SJCRH30 (cell line): Measurements from ENCODE around the gene MANBA. TPM values are rescaled to one million over a fixed set of nuclear protein-coding genes. Genes with fewer than 3 reads are reported as not detected.

ENCODE experiments used
- DNase-seq, 2 experiments: peaks; one replicate each; pipeline ENCODE4 v3.0.0-alpha.2; 2015 to 2020
- H3K27ac ChIP-seq: fragments of 250-450 bp; sonication (Bioruptor Pico); 2 replicates; pipeline ENCODE4 v1.5.1; 2020; ENCODE audit warnings: mild to moderate bottlenecking, moderate library complexity
- H3K27me3 ChIP-seq: fragments of 250-450 bp; sonication (Bioruptor Pico); 2 replicates; pipeline ENCODE4 v1.5.1; 2020; ENCODE audit warnings: mild to moderate bottlenecking, moderate library complexity
- H3K36me3 ChIP-seq: fragments of 250-450 bp; sonication (Bioruptor Pico); 2 replicates; pipeline ENCODE4 v1.5.1; 2020; ENCODE audit warnings: mild to moderate bottlenecking, moderate library complexity
- H3K4me1 ChIP-seq: fragments of 250-450 bp; sonication (Bioruptor Pico); 2 replicates; pipeline ENCODE4 v1.5.1; 2020; ENCODE audit warnings: mild to moderate bottlenecking, moderate library complexity
- H3K4me3 ChIP-seq: fragments of 250-450 bp; sonication (Bioruptor Pico); 2 replicates; pipeline ENCODE4 v1.5.1; 2020; ENCODE audit warnings: mild to moderate bottlenecking, moderate library complexity
- H3K9me3 ChIP-seq: fragments of 250-450 bp; sonication (Bioruptor Pico); replicated peaks from 2 replicates; pipeline ENCODE4 v1.5.1; 2020; ENCODE audit warnings: mild to moderate bottlenecking, moderate library complexity
- total RNA-seq: library from RNA; depleted of rRNA; stranded (reverse); fragments of >200 nt; shearing (Covaris generic); gene quantifications from 2 replicates; pipeline ENCODE4 v1.2.3, GENCODE V29; 2014

The MANBA gene
- total RNA-seq, 1 experiment from 2014 or later = 14.1 TPM

DNA sequence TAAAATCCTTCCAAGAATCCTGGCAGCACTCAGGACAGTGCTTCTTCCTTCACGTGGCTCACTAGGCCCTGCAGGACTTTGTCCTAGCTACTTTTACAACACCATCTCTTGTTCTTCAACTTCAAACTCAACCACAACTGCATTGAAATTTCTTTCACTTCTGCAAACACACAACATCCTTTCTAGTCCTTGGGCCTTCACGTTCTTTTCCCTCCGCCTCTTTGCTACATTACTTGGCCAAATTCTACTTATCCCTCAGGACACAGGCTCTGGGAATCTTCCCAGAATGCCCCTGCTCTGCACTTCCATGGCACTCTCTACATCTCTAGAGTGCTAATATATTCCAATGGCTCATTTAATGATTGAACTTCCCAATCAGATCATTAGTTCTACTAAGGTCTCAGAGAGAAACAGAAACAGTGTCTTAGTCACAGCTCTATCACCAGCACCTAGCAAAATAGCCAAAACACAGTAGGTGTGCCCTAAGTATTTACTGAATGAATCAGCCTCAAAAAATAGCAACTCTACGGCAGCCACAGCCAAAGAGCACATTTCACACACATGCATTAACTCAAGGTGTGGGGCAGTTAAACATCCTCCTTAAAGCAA is 73.3 kb downstream of the MANBA start:
- no peak for DNase-seq

DNA sequence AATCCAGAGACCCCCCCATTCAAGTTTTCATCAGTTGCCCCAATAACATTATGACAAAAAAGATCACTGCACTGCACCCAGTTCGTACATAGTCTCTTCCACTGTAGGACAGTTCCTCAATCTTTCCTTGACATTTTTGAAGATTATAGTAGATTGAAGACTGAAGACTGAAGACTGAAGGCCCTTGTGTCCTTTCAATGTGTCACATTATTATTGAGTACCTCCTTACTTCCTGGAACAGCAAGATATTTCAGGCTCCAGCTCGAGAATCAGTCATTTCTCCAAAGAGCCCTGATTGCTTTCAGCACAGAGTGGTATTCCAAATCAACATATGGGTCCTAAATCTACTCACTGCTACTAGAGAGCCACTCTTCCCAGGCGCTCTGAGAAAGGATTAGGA is 75.0 kb downstream of the MANBA start:
- H3K27me3 ChIP-seq = no peaks in the 10 kb centered on the region
- DNase-seq = no peak
- H3K36me3 ChIP-seq = no peaks in the 10 kb centered on the region
- H3K4me1 ChIP-seq = no peaks in the 10 kb centered on the region
- H3K4me3 ChIP-seq = no peak overlapping the region
- no peak overlapping the region for H3K27ac ChIP-seq
- H3K9me3 ChIP-seq = no peaks in the 10 kb centered on the region

More for the DNA sequence above, 73.3 kb downstream of the MANBA start:
- H3K4me3 ChIP-seq = no peak overlapping the region
- H3K27me3 ChIP-seq = no peaks in the 10 kb centered on the region
- H3K27ac ChIP-seq = no peak overlapping the region
- no peaks in the 10 kb centered on the region for H3K4me1 ChIP-seq
- H3K36me3 ChIP-seq = no peaks in the 10 kb centered on the region
- H3K9me3 ChIP-seq = no peaks in the 10 kb centered on the region

DNA sequence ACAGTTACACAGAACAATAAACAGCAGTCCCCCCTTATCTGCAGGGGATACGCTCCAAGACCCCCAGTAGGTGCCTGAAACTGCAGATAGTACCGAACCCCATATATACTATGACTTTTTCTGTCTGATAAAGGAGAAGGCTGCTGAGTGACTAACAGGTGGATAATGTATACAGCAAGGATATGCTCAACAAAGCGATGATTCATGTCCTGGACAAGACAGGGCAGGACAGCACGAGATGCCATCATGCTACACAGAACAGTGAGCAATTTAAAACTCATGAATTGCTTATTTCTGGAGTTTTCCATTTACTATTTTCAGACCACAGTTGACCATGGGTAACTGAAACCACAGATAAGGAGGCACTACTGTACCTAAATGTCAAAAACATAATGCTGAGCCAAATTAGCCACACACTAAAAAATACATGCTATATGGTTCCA is 76.1 kb downstream of the MANBA start:
- DNase-seq = no peak
- H3K4me3 ChIP-seq = no peak overlapping the region
- H3K27me3 ChIP-seq = no peaks in the 10 kb centered on the region
- H3K27ac ChIP-seq = no peak overlapping the region
- H3K4me1 ChIP-seq = no peaks in the 10 kb centered on the region
- no peaks in the 10 kb centered on the region for H3K9me3 ChIP-seq
- no peaks in the 10 kb centered on the region for H3K36me3 ChIP-seq

DNA sequence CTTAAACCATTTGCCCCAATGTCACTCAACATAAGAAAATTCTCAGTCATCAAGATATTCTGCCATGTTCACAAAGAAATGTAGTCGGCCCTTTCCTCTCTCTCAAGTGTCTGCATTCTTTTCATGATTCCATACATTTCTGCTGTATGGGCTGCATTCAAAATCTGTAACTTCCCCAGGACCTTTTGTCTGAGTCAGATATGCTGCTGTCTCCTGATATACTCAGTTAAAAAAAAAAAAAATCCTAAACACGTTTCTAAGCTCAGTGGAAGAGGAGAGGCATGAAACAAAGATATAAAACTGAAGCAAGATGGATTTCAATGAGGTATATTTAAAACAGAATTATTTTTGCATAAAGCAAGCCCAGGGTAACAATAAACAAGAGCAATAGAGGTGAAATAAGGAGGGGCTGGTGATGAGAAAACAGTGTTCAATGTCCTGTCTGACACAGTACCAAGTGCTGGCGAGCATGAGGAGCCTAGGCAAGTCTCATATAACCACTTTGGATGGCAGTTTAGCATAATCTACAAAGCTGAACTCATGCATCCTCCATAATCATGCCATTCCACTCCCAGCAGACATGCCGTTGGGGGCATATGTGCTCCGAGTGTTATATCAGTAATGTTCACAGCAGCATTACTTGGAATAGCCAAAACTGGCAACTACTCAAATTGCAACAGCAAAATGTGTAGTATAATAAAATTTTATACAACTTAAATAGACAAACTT is 76.7 kb downstream of the MANBA start:
- no peak overlapping the region for H3K27ac ChIP-seq
- H3K36me3 ChIP-seq = no peaks in the 10 kb centered on the region
- H3K9me3 ChIP-seq = no peaks in the 10 kb centered on the region
- no peak for DNase-seq
- H3K4me3 ChIP-seq = no peak overlapping the region
- no peaks in the 10 kb centered on the region for H3K4me1 ChIP-seq
- no peaks in the 10 kb centered on the region for H3K27me3 ChIP-seq

- H3K4me3 ChIP-seq = no peak overlapping the region
- no peaks in the 10 kb centered on the region for H3K9me3 ChIP-seq
- no peak for DNase-seq
- no peaks in the 10 kb centered on the region for H3K27me3 ChIP-seq
- H3K27ac ChIP-seq = no peak overlapping the region
- H3K4me1 ChIP-seq = no peaks in the 10 kb centered on the region
- no peaks in the 10 kb centered on the region for H3K36me3 ChIP-seq
Observed at GRCh38 chr4:102678695-102679335, 82.0 kb downstream of the MANBA start.

DNA sequence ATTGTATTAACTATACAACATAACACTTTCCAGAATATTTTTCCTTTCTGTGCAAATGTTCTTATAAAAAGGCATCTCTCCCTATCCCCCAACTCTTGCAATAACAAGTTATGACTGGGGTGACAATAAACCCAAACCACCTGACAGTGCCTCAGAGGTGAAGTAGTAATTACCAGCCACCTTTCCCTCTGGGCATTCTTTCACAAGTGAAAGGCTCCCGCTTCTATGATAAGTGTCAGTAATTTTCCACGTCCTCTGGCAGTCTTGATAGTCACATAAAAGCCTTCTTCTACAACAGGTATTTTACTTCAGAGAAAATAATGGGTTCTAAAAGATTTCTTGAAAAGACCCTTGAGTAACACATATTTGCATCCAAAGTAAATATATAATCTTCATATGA is 82.7 kb downstream of the MANBA start:
- Histone ChIP-seq H3K4me1 (no peaks in the 10 kb centered on the region), H3K4me3 (no peak overlapping the region), H3K27me3 (no peaks in the 10 kb centered on the region), H3K9me3 (no peaks in the 10 kb centered on the region), H3K36me3 (no peaks in the 10 kb centered on the region), H3K27ac (no peak overlapping the region)
- no peak for DNase-seq

DNA sequence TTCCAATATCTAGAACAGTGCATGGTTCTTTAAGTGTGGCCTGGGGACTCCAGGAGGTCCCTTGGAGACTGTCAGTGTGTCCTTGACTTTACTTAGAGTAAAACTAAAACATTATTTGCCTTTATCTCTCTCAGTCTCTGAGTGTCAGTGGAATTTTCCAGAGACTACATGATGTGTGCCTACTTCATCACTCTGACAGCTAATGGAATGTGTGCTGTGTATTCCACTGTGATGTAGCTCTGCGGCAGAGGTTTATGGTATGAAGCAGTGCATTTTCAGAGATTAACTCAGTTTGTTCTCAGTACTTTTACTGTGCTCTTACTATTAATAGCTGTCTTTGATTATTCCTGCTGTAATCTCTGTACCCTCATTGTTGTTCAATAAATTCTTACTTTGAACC is 85.6 kb downstream of the MANBA start:
- Histone ChIP-seq H3K4me1 (no peaks in the 10 kb centered on the region), H3K36me3 (no peaks in the 10 kb centered on the region), H3K27ac (no peak overlapping the region), H3K27me3 (no peaks in the 10 kb centered on the region), H3K4me3 (no peak overlapping the region), H3K9me3 (no peaks in the 10 kb centered on the region)
- DNase-seq = no peak

GRCh38 chr4:102667001-102667400 is 93.8 kb downstream of the MANBA start:
- Histone ChIP-seq H3K9me3 (no peaks in the 10 kb centered on the region), H3K4me3 (no peak overlapping the region), H3K4me1 (peaks cover 31% of the 10 kb centered on the region), H3K27ac (no peak overlapping the region), H3K36me3 (0 out of 2 replicates have a peak, but pooled peaks cover 3% of the 10 kb centered on the region), H3K27me3 (no peaks in the 10 kb centered on the region)
- no peak for DNase-seq

DNA sequence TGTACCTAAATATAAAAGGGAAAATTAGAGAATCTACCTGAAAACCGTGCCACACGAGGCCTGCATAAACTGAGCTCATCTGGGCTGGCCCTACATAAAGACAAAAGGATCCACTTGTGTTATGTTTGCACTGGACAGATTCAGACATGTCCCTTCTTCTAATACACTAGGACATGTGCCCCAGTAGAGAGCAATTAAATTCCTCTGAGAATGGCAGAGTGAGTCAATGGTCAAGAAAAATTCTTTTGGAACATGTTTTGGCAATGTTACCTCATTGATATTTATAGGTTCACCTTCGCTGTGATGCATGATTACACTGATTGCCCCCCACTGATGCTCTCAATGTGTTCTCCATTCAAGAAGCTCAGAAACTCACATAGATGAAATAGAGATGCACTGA is 95.2 kb downstream of the MANBA start:
- H3K27ac ChIP-seq = peak overlapping the region; percentile 10; the same call in 1 of the 2 replicates
- 0 out of 2 replicates have a peak, but pooled peaks cover 5% of the 10 kb centered on the region for H3K36me3 ChIP-seq
- no peak overlapping the region for H3K4me3 ChIP-seq
- H3K9me3 ChIP-seq = no peaks in the 10 kb centered on the region
- DNase-seq = no peak
- H3K4me1 ChIP-seq = peaks cover 31% of the 10 kb centered on the region
- no peaks in the 10 kb centered on the region for H3K27me3 ChIP-seq

- no peaks in the 10 kb centered on the region for H3K27me3 ChIP-seq
- no peak overlapping the region for H3K4me3 ChIP-seq
- peak in 1 of 2 experiments; percentile 26 for DNase-seq
- peaks cover 31% of the 10 kb centered on the region for H3K4me1 ChIP-seq
- H3K27ac ChIP-seq = peak overlapping the region; percentile 35
- 0 out of 2 replicates have a peak, but pooled peaks cover 2% of the 10 kb centered on the region for H3K36me3 ChIP-seq
- no peaks in the 10 kb centered on the region for H3K9me3 ChIP-seq
Observed at GRCh38 chr4:102663073-102663472, 97.7 kb downstream of the MANBA start.

GRCh38 chr4:102657206-102657605 is 103.6 kb downstream of the MANBA start:
- H3K9me3 ChIP-seq = no peaks in the 10 kb centered on the region
- no peaks in the 10 kb centered on the region for H3K27me3 ChIP-seq
- no peaks in the 10 kb centered on the region for H3K4me1 ChIP-seq
- no peak for DNase-seq
- 0 out of 2 replicates have a peak, but pooled peaks cover 2% of the 10 kb centered on the region for H3K36me3 ChIP-seq
- H3K4me3 ChIP-seq = no peak overlapping the region
- H3K27ac ChIP-seq = no peak overlapping the region

DNA sequence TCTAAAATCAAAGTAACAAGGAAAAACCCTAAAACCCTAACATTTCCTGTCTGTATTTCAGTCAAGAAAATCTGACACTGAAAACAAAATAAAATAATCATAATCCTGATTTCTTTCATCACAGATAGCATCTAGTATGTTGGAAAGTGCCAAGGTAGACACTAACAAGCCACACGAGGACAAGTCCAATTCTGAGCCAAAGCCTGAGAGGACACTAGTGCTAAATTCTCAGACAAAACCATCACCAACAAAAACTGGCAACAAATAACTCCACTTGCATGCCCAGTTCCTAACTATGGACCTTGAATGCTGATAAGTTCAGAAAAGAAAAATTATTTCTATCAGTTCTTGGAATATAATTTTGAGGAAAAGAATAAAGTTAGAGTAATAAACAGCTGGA is 113.7 kb downstream of the MANBA start:
- Histone ChIP-seq H3K4me1 (no peaks in the 10 kb centered on the region), H3K36me3 (peaks cover 6% of the 10 kb centered on the region), H3K4me3 (no peak overlapping the region), H3K27ac (no peak overlapping the region), H3K9me3 (no peaks in the 10 kb centered on the region), H3K27me3 (no peaks in the 10 kb centered on the region)
- no peak for DNase-seq

- H3K27ac ChIP-seq = no peak overlapping the region
- no peak for DNase-seq
- H3K27me3 ChIP-seq = no peaks in the 10 kb centered on the region
- no peaks in the 10 kb centered on the region for H3K36me3 ChIP-seq
- no peak overlapping the region for H3K4me3 ChIP-seq
- no peaks in the 10 kb centered on the region for H3K9me3 ChIP-seq
- H3K4me1 ChIP-seq = no peaks in the 10 kb centered on the region
Observed at GRCh38 chr4:102642631-102643298, 118.0 kb downstream of the MANBA start.

- no peak overlapping the region for H3K27ac ChIP-seq
- no peaks in the 10 kb centered on the region for H3K4me1 ChIP-seq
- H3K27me3 ChIP-seq = no peaks in the 10 kb centered on the region
- DNase-seq = no peak
- no peak overlapping the region for H3K4me3 ChIP-seq
- H3K36me3 ChIP-seq = no peaks in the 10 kb centered on the region
- no peaks in the 10 kb centered on the region for H3K9me3 ChIP-seq
Observed at GRCh38 chr4:102641793-102642192, 119.0 kb downstream of the MANBA start.

DNA sequence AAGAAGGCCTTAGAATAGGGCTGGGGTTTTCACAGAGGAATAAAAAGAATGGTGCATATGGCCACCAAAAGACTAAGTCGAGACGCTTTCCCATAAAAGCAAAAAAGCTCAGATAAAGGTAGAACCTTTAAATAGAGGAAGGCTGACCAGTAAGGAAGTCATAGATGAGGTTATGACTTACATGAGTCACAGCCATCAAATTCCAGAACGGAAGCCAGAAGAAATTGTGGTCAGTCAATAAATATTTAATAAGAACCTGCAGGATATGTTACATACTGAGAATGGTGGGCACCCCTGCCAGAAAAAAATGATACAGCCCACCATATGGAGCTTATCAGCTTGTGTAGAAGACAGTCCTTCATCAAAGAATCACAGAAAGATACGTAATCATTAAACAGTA is 120.1 kb downstream of the MANBA start:
- H3K4me1 ChIP-seq = no peaks in the 10 kb centered on the region
- H3K36me3 ChIP-seq = no peaks in the 10 kb centered on the region
- DNase-seq = peak in 1 of 2 experiments; percentile 17
- no peaks in the 10 kb centered on the region for H3K9me3 ChIP-seq
- no peak overlapping the region for H3K27ac ChIP-seq
- H3K27me3 ChIP-seq = no peaks in the 10 kb centered on the region
- no peak overlapping the region for H3K4me3 ChIP-seq
